ENCODE results near the gene RBFOX2. TPM values are rescaled to one million over a fixed set of nuclear protein-coding genes. Genes with fewer than 3 reads are reported as not detected.

RBFOX2 gene
- total and polyA plus RNA-seq, 2 donors (not counting 1 experiment from before 2014, with no cell fraction given) = not detected

GRCh38 chr22:35805466-35805865 is 223.2 kb downstream of the RBFOX2 start:
- Histone ChIP-seq H4K20me1 (ENCODE audit: control insufficient read depth, insufficient read depth, low read length, poor library complexity, severe bottlenecking) (no peaks in the 10 kb centered on the region), H3K27me3 (replicated peaks in 1 of 4; ENCODE audit: control extremely low read depth in 1 of 4, control insufficient read depth in 3 of 4, insufficient read depth in 4 of 4, low read length in 3 of 4) (peaks cover 0 to 9% (median 1%) of the 10 kb centered on the region in 4 experiments), H2AFZ (ENCODE audit: insufficient read depth, low read depth, low read length, poor library complexity, severe bottlenecking) (no peak overlapping the region), H3K36me3 (replicated peaks in 1 of 2; ENCODE audit: control extremely low read depth in 1 of 2, control insufficient read depth in 1 of 2, extremely low read depth in 1 of 2, insufficient read depth in 2 of 2, low read length in 1 of 2) (no peaks in the 10 kb centered on the region), H3K4me1 (ENCODE audit: control insufficient read depth in 2 of 2, insufficient read depth in 2 of 2, low read length in 2 of 2) (no peaks in the 10 kb centered on the region), H3K79me2 (ENCODE audit: control insufficient read depth, insufficient read depth, low read length) (no peaks in the 10 kb centered on the region), H3K4me3 (ENCODE audit: control extremely low read depth in 1 of 5, extremely low read depth in 1 of 5, insufficient read depth in 1 of 5, low read depth in 2 of 5, low read length in 4 of 5) (no peak overlapping the region), H3K9ac (ENCODE audit: low read length) (no peak overlapping the region), H3K9me3 (ENCODE audit: control extremely low read depth in 1 of 3, control insufficient read depth in 2 of 3, insufficient read depth in 1 of 3, low read length in 2 of 3) (peaks cover 0 to 5% (median 3%) of the 10 kb centered on the region in 3 donors), H3K4me2 (replicated peaks; ENCODE audit: low read depth, low read length, poor library complexity, severe bottlenecking) (no peak overlapping the region), H3K27ac (ENCODE audit: low read length in 2 of 2) (no peak overlapping the region)
- WGBS (ENCODE audit: insufficient coverage) = no CpG with 5 or more reads among the region's 2 CpGs
- Mint-ChIP-seq H3K27ac (no peak overlapping the region), H3K9me3 (ENCODE audit: insufficient read depth) (peaks cover 2% of the 10 kb centered on the region), H3K4me3 (no peak overlapping the region), H3K27me3 (peaks cover 20% of the 10 kb centered on the region), H3K4me1 (no peaks in the 10 kb centered on the region)
- intact Hi-C loops (cut with micrococcal nuclease) = no loop called here
- no peak for DNase-seq
- POLR2A ChIA-PET = no interaction called here
- CTCF ChIA-PET = no interaction called here
- no peak for ATAC-seq (ENCODE audit: low read depth)
- TF ChIP-seq CTCF (IDR thresholded peaks at IDR 0.05) (no peak), EZH2 (IDR thresholded peaks at IDR 0.05; ENCODE audit: borderline replicate concordance, insufficient read depth, low read depth, low read length, poor library complexity, severe bottlenecking) (no peak)

- peaks cover 23% of the 10 kb centered on the region for H3K27me3 Mint-ChIP-seq
- POLR2A ChIA-PET = no interaction called here
- TF ChIP-seq EZH2 (IDR thresholded peaks at IDR 0.05; ENCODE audit: borderline replicate concordance, insufficient read depth, low read depth, low read length, poor library complexity, severe bottlenecking) (no peak), CTCF (IDR thresholded peaks at IDR 0.05) (no peak)
- DNase-seq (no peak), ATAC-seq (ENCODE audit: low read depth) (no peak)
- no peak overlapping the region for H3K27ac Mint-ChIP-seq
- no peaks in the 10 kb centered on the region for H4K20me1 ChIP-seq (ENCODE audit: control insufficient read depth, insufficient read depth, low read length, poor library complexity, severe bottlenecking)
- H3K4me3 ChIP-seq (ENCODE audit: control extremely low read depth in 1 of 5, extremely low read depth in 1 of 5, insufficient read depth in 1 of 5, low read depth in 2 of 5, low read length in 4 of 5) = no peak overlapping the region
- H3K4me1 ChIP-seq (ENCODE audit: control insufficient read depth in 2 of 2, insufficient read depth in 2 of 2, low read length in 2 of 2) = no peaks in the 10 kb centered on the region
- H3K27me3 ChIP-seq (replicated peaks in 1 of 4; ENCODE audit: control extremely low read depth in 1 of 4, control insufficient read depth in 3 of 4, insufficient read depth in 4 of 4, low read length in 3 of 4) = peaks cover 0 to 9% (median 2%) of the 10 kb centered on the region in 4 experiments
- H3K9me3 ChIP-seq (ENCODE audit: control extremely low read depth in 1 of 3, control insufficient read depth in 2 of 3, insufficient read depth in 1 of 3, low read length in 2 of 3) = peaks cover 0 to 5% (median 3%) of the 10 kb centered on the region in 3 donors
- H2AFZ ChIP-seq (ENCODE audit: insufficient read depth, low read depth, low read length, poor library complexity, severe bottlenecking) = no peak overlapping the region
- H3K9ac ChIP-seq (ENCODE audit: low read length) = no peak overlapping the region
- H3K9me3 Mint-ChIP-seq (ENCODE audit: insufficient read depth) = peaks cover 2% of the 10 kb centered on the region
- no peak overlapping the region for H3K27ac ChIP-seq (ENCODE audit: low read length in 2 of 2)
- no peak overlapping the region for H3K4me3 Mint-ChIP-seq
- intact Hi-C loops (cut with micrococcal nuclease) = no loop called here
- no peaks in the 10 kb centered on the region for H3K79me2 ChIP-seq (ENCODE audit: control insufficient read depth, insufficient read depth, low read length)
- no peaks in the 10 kb centered on the region for H3K4me1 Mint-ChIP-seq
- WGBS (ENCODE audit: insufficient coverage) = 67% methylated on average over 1 of the region's 1 CpG
- H3K36me3 ChIP-seq (replicated peaks in 1 of 2; ENCODE audit: control extremely low read depth in 1 of 2, control insufficient read depth in 1 of 2, extremely low read depth in 1 of 2, insufficient read depth in 2 of 2, low read length in 1 of 2) = no peaks in the 10 kb centered on the region
- no peak overlapping the region for H3K4me2 ChIP-seq (replicated peaks; ENCODE audit: low read depth, low read length, poor library complexity, severe bottlenecking)
- CTCF ChIA-PET = no interaction called here
Observed at GRCh38 chr22:35804421-35804820, 224.2 kb downstream of the RBFOX2 start.

Measured in B cell (primary cell).